Neural cell (in vitro differentiated cells): ENCODE data around the gene RCHY1. TPM values are rescaled to one million over a fixed set of nuclear protein-coding genes. Genes with fewer than 3 reads are reported as not detected.

Source experiments
- H2AFZ ChIP-seq: fragments of 200-600, 300-800 bp; sonication (generic), shearing (Covaris generic); 2 replicates; pipeline ENCODE4 v1.6.0; 2014; ENCODE audit warnings: low read depth, mild to moderate bottlenecking, antibody characterized with exemption, low read length, moderate library complexity
- H3F3A ChIP-seq: fragments of 200-600 bp; shearing (Covaris generic); 2 replicates; pipeline ENCODE4 v1.6.1; 2016; ENCODE audit warnings: mild to moderate bottlenecking, moderate library complexity, mixed read lengths, antibody characterized with exemption, low read length; ENCODE audit not compliant: insufficient read depth, poor library complexity, severe bottlenecking
- H3K27ac ChIP-seq: fragments of 200-600, 300-800 bp; sonication (generic), shearing (Covaris generic); 2 replicates; pipeline ENCODE4 v1.5.1; 2014; ENCODE audit warnings: mild to moderate bottlenecking, low read length, moderate library complexity
- H3K27me3 ChIP-seq: fragments of 300-800, 200-600 bp; sonication (generic), shearing (Covaris generic); 2 replicates; pipeline ENCODE4 v1.6.0; 2014; ENCODE audit warnings: mild to moderate bottlenecking, low read depth, low read length, moderate library complexity; ENCODE audit not compliant: insufficient read depth
- H3K36me3 ChIP-seq: fragments of 300-800, 200-600 bp; sonication (generic), shearing (Covaris generic); 2 replicates; pipeline ENCODE4 v1.5.1; 2014; ENCODE audit warnings: mild to moderate bottlenecking, antibody characterized with exemption, low read length, moderate library complexity; ENCODE audit not compliant: insufficient read depth
- H3K4me2 ChIP-seq: fragments of 300-800, 200-600 bp; sonication (generic), shearing (Covaris generic); 2 replicates; pipeline ENCODE4 v1.6.0; 2014; ENCODE audit warnings: mild to moderate bottlenecking, low read length
- H3K4me3 ChIP-seq: fragments of 300-800, 200-600 bp; sonication (generic), shearing (Covaris generic); 2 replicates; pipeline ENCODE4 v1.5.1; 2014; ENCODE audit warnings: mild to moderate bottlenecking, low read length, moderate library complexity
- H3K79me2 ChIP-seq: fragments of 200-600 bp; shearing (Covaris generic); replicated peaks from 2 replicates; pipeline ENCODE4 v1.6.0; 2014; ENCODE audit warnings: mild to moderate bottlenecking, low read length, moderate library complexity; ENCODE audit not compliant: insufficient read depth
- H3K9ac ChIP-seq: fragments of 300-800, 200-600 bp; sonication (generic), shearing (Covaris generic); 2 replicates; pipeline ENCODE4 v1.6.1; 2016; ENCODE audit warnings: mild to moderate bottlenecking, low read length, mixed read lengths
- H3K9me2 ChIP-seq: fragments of 200-600 bp; shearing (Covaris generic); 2 replicates; pipeline ENCODE4 v1.6.1; 2016; ENCODE audit warnings: mild to moderate bottlenecking, low read length, mixed read lengths; ENCODE audit not compliant: insufficient read depth
- H3K9me3 ChIP-seq: fragments of 200-600, 300-800 bp; sonication (generic), shearing (Covaris generic); 2 replicates; pipeline ENCODE4 v1.6.1; 2016; ENCODE audit warnings: mild to moderate bottlenecking, mixed run types, low read length, moderate library complexity, mixed read lengths
- H4K20me1 ChIP-seq: fragments of 200-600 bp; shearing (Covaris generic); 2 replicates; pipeline ENCODE4 v1.6.1; 2016; ENCODE audit warnings: mild to moderate bottlenecking, mixed run types; ENCODE audit not compliant: insufficient read depth
- EP300 ChIP-seq: fragments of 450-650 bp; conservative IDR thresholded peaks from 2 replicates; pipeline ENCODE4 v1.6.1; 2014; ENCODE audit warnings: antibody characterized with exemption, mild to moderate bottlenecking, moderate library complexity; ENCODE audit not compliant: poor library complexity, severe bottlenecking
- EZH2 ChIP-seq: fragments of 200-600, 300-800 bp; shearing (Covaris generic), sonication (generic); IDR thresholded peaks from 2 replicates; pipeline ENCODE4 v1.6.1; 2014; ENCODE audit warnings: antibody characterized with exemption, low read length, borderline replicate concordance, mild to moderate bottlenecking; ENCODE audit not compliant: insufficient read depth, poor library complexity, severe bottlenecking
- MXI1 ChIP-seq: fragments of 450-650 bp; conservative IDR thresholded peaks from 2 replicates; pipeline ENCODE4 v1.6.1; 2014; ENCODE audit warnings: antibody characterized with exemption, mild to moderate bottlenecking; ENCODE audit not compliant: poor library complexity, severe bottlenecking
- POLR2AphosphoS5 ChIP-seq: IDR thresholded peaks from 2 replicates; pipeline ENCODE4 v1.6.1; 2012
- RAD21 ChIP-seq: fragments of 450-650 bp; conservative IDR thresholded peaks from 2 replicates; pipeline ENCODE4 v1.6.1; 2014; ENCODE audit warnings: antibody characterized with exemption, mild to moderate bottlenecking, moderate library complexity
- SMC3 ChIP-seq: fragments of 450-650 bp; conservative IDR thresholded peaks from 2 replicates; pipeline ENCODE4 v1.6.1; 2014; ENCODE audit warnings: antibody characterized with exemption, mild to moderate bottlenecking, moderate library complexity; ENCODE audit not compliant: poor library complexity
- TAF1 ChIP-seq: IDR thresholded peaks from 2 replicates; pipeline ENCODE4 v1.6.1; 2012; ENCODE audit warnings: low read depth
- polyA plus RNA-seq: library from polyadenylated mRNA; depleted of rRNA; stranded (reverse); fragments of >200 nt; gene quantifications from 2 replicates; pipeline ENCODE4 v1.2.3, GENCODE V29; 2014
- TF ChIP-seq, protein P1 (sequence below): IDR thresholded peaks from 2 replicates; pipeline ENCODE4 v1.6.1; 2012; ENCODE audit warnings: borderline replicate concordance
- TF ChIP-seq, protein P2 (sequence below): fragments of 450-650 bp; IDR thresholded peaks from 2 replicates; pipeline ENCODE4 v1.5.1; 2014; ENCODE audit warnings: antibody characterized with exemption, mild to moderate bottlenecking, moderate library complexity; ENCODE audit not compliant: poor library complexity, severe bottlenecking

The RCHY1 gene
- polyA plus RNA-seq, 1 donor from 2014 or later = 70.6 TPM

DNA sequence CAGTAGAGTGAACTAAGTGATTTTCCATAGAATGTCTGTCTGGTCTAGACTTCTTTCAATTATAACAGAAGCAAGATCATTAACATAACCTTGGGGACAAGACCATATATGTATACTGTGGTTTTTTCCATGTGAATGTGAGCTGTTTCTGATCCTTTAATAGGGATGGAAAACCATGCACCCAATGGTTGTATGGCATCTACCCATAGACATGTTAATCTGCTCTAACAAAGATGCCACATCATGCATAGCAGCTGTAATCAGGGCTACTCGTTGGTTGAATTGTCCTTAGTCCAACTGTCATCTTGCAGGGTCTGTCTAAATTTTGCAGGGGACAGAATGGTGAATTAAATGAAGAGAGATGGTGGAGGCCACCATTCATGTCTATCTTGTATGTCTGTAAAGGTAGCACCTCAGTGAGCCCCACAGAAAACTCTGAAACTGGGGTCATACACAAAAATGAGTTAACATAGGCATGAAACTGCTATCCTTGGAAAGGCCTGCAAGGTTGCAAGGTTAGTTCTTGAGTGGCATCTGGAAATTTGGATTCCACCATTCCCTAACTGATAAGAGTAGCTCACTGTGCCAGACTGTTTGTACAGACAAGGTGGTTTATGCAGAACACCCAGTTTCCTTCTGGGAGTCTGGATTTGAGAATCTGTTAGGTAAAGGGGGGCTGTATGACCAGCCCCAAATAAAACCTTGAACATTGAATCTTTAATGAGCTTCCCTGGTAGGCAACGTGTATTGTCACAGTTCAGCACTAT lies 16.5 kb upstream of the RCHY1 start:
- Histone ChIP-seq H3K4me2 (no peak overlapping the region), H4K20me1 (no peaks in the 10 kb centered on the region), H3K79me2 (no peaks in the 10 kb centered on the region), H3K9me3 (no peaks in the 10 kb centered on the region), H3F3A (no peaks in the 10 kb centered on the region), H3K36me3 (peaks cover 18% of the 10 kb centered on the region), H3K9me2 (no peaks in the 10 kb centered on the region), H3K4me3 (no peak overlapping the region), H3K27ac (no peak overlapping the region), H3K27me3 (no peaks in the 10 kb centered on the region), H2AFZ (no peak overlapping the region), H3K9ac (no peak overlapping the region)
- TF ChIP-seq, protein P1, sequence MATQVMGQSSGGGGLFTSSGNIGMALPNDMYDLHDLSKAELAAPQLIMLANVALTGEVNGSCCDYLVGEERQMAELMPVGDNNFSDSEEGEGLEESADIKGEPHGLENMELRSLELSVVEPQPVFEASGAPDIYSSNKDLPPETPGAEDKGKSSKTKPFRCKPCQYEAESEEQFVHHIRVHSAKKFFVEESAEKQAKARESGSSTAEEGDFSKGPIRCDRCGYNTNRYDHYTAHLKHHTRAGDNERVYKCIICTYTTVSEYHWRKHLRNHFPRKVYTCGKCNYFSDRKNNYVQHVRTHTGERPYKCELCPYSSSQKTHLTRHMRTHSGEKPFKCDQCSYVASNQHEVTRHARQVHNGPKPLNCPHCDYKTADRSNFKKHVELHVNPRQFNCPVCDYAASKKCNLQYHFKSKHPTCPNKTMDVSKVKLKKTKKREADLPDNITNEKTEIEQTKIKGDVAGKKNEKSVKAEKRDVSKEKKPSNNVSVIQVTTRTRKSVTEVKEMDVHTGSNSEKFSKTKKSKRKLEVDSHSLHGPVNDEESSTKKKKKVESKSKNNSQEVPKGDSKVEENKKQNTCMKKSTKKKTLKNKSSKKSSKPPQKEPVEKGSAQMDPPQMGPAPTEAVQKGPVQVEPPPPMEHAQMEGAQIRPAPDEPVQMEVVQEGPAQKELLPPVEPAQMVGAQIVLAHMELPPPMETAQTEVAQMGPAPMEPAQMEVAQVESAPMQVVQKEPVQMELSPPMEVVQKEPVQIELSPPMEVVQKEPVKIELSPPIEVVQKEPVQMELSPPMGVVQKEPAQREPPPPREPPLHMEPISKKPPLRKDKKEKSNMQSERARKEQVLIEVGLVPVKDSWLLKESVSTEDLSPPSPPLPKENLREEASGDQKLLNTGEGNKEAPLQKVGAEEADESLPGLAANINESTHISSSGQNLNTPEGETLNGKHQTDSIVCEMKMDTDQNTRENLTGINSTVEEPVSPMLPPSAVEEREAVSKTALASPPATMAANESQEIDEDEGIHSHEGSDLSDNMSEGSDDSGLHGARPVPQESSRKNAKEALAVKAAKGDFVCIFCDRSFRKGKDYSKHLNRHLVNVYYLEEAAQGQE = no peak
- TF ChIP-seq, protein P2, sequence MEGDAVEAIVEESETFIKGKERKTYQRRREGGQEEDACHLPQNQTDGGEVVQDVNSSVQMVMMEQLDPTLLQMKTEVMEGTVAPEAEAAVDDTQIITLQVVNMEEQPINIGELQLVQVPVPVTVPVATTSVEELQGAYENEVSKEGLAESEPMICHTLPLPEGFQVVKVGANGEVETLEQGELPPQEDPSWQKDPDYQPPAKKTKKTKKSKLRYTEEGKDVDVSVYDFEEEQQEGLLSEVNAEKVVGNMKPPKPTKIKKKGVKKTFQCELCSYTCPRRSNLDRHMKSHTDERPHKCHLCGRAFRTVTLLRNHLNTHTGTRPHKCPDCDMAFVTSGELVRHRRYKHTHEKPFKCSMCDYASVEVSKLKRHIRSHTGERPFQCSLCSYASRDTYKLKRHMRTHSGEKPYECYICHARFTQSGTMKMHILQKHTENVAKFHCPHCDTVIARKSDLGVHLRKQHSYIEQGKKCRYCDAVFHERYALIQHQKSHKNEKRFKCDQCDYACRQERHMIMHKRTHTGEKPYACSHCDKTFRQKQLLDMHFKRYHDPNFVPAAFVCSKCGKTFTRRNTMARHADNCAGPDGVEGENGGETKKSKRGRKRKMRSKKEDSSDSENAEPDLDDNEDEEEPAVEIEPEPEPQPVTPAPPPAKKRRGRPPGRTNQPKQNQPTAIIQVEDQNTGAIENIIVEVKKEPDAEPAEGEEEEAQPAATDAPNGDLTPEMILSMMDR = no peak
- TF ChIP-seq TAF1 (no peak), POLR2AphosphoS5 (no peak), SMC3 (no peak), EP300 (no peak), MXI1 (no peak), RAD21 (no peak), EZH2 (no peak)

DNA sequence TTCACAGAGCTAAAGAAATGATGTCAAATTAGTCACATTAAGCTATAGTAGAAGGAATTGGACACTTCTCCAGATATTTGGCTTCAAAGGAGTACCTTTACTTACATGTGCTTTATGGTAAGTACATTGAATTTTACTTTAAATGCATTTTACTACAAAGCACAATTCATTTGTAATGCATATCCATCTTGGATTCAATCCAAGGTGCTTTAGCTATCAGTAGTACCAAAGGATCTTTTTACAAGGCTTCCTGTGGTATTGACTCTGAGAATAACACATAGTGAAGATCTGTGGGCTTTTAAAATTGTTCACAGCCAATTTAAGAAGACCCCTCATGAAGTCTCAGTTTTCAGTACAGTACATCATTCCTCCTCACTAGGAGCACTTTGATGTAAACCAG lies 13.3 kb upstream of the RCHY1 start:
- no peak overlapping the region for H3K4me3 ChIP-seq
- H3K9me2 ChIP-seq = no peaks in the 10 kb centered on the region
- H3K79me2 ChIP-seq = no peaks in the 10 kb centered on the region
- no peak overlapping the region for H3K4me2 ChIP-seq
- H4K20me1 ChIP-seq = no peaks in the 10 kb centered on the region
- no peak overlapping the region for H2AFZ ChIP-seq
- TF ChIP-seq, protein P1 = no peak
- TF ChIP-seq EZH2 (no peak), EP300 (no peak), MXI1 (no peak), RAD21 (no peak), SMC3 (no peak), POLR2AphosphoS5 (no peak)
- TF ChIP-seq, protein P2 = no peak
- H3K9me3 ChIP-seq = no peaks in the 10 kb centered on the region
- no peaks in the 10 kb centered on the region for H3K27me3 ChIP-seq
- no peak overlapping the region for H3K27ac ChIP-seq
- no peaks in the 10 kb centered on the region for H3F3A ChIP-seq
- H3K36me3 ChIP-seq = peaks cover 18% of the 10 kb centered on the region
- no peak overlapping the region for H3K9ac ChIP-seq
